Vagina (tissue), 2 donors: ENCODE data around the gene IL1RAPL1.

Source experiments
- POLR2AphosphoS5 ChIP-seq, 2 donors: sonication (generic); formaldehyde crosslinking; IDR thresholded peaks; one replicate each; pipeline ENCODE4 v1.9.0; 2017; ENCODE audit warnings: antibody characterized with exemption in 2 of 2, mild to moderate bottlenecking in 2 of 2, low read depth in 1 of 2; ENCODE audit not compliant: insufficient read depth in 1 of 2
- TF ChIP-seq, protein P1 (sequence below), 3 experiments: fragments of 450-650 bp in 2 of 3; fragments of 200-600 bp in 1 of 3; sonication (generic) in 1 of 3; IDR thresholded peaks; one replicate each; pipeline ENCODE4 v1.5.1; 2017 to 2019; ENCODE audit warnings: antibody characterized with exemption in 3 of 3, mild to moderate bottlenecking in 2 of 3, moderate library complexity in 2 of 3

GRCh38 chrX:29560065-29560464, 972.8 kb downstream of the IL1RAPL1 start:
- TF ChIP-seq, protein P1, sequence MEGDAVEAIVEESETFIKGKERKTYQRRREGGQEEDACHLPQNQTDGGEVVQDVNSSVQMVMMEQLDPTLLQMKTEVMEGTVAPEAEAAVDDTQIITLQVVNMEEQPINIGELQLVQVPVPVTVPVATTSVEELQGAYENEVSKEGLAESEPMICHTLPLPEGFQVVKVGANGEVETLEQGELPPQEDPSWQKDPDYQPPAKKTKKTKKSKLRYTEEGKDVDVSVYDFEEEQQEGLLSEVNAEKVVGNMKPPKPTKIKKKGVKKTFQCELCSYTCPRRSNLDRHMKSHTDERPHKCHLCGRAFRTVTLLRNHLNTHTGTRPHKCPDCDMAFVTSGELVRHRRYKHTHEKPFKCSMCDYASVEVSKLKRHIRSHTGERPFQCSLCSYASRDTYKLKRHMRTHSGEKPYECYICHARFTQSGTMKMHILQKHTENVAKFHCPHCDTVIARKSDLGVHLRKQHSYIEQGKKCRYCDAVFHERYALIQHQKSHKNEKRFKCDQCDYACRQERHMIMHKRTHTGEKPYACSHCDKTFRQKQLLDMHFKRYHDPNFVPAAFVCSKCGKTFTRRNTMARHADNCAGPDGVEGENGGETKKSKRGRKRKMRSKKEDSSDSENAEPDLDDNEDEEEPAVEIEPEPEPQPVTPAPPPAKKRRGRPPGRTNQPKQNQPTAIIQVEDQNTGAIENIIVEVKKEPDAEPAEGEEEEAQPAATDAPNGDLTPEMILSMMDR (IDR thresholded peaks at IDR 0.05), result no peak
- TF ChIP-seq POLR2AphosphoS5 (IDR thresholded peaks at IDR 0.05; ENCODE audit: insufficient read depth in 1 of 2, low read depth in 1 of 2), result no peak
